ENCODE results near the gene DSC3.

GRCh38 chr18:30982285-30982992 lies 60.1 kb downstream of the DSC3 start:
- TF ChIP-seq ZNF274 (IDR thresholded peaks at IDR 0.05; ENCODE audit: low read length) (no peak), ZNF274 (tag by site-specific recombination; IDR thresholded peaks at IDR 0.05; ENCODE audit: borderline replicate concordance) (no peak), KLF9 (tag by site-specific recombination; IDR thresholded peaks at IDR 0.05; ENCODE audit: low read depth) (no peak)
